Caco-2 (cell line): ENCODE measurements around the gene CPM. TPM values are rescaled to one million over a fixed set of nuclear protein-coding genes. Genes with fewer than 3 reads are reported as not detected.
"Not testable (repeated sequence)": the region's sequence is repeated elsewhere in the genome, so short reads cannot be mapped to it uniquely, and the experiment has no call there.

Source experiments
- BruUV-seq: library from RNA; stranded (reverse); fragments of 400-500 nt; replicated peaks from 2 replicates; lab custom pipeline; 2021; lab: Mats Ljungman, UMichigan
- CTCF ChIA-PET: fragments of 300-600 bp; sonication (Branson Sonifier 250); formaldehyde crosslinking; loops from one replicate; lab custom pipeline; 2022; ENCODE audit warnings: antibody characterized with exemption; lab: Charles Lee
- POLR2A ChIA-PET: fragments of 300-600 bp; sonication (Branson Sonifier 250); formaldehyde crosslinking; loops from one replicate; lab custom pipeline; 2022; ENCODE audit warnings: antibody characterized with exemption; lab: Charles Lee
- DNase-seq, 2 experiments: peaks; one replicate each; pipeline versions ENCODE4 v3.0.0 to v3.0.0-alpha.2; 2020 to 2022
- H3K27me3 ChIP-seq: replicated peaks from 2 replicates; pipeline ENCODE4 v1.6.0; 2011; ENCODE audit warnings: low read length; ENCODE audit not compliant: control insufficient read depth, insufficient read depth
- H3K36me3 ChIP-seq: 2 replicates; pipeline ENCODE4 v1.5.1; 2011; ENCODE audit warnings: low read length; ENCODE audit not compliant: control insufficient read depth, insufficient read depth
- H3K4me1 ChIP-seq: fragments of 250-450 bp; sonication (Bioruptor Pico); 2 replicates; pipeline ENCODE4 v1.5.1; 2020; ENCODE audit warnings: mild to moderate bottlenecking
- H3K4me3 ChIP-seq: 2 replicates; pipeline ENCODE4 v1.5.1; 2011; ENCODE audit warnings: low read depth, mild to moderate bottlenecking, control low read depth, low read length
- H3K9me3 ChIP-seq: fragments of 250-450 bp; sonication (Bioruptor Pico); 2 replicates; pipeline ENCODE4 v1.5.1; 2020; ENCODE audit warnings: mild to moderate bottlenecking, moderate library complexity
- H3K27ac Mint-ChIP-seq: one replicate; pipeline ENCODE4 v1.8.0; 2022; ENCODE audit warnings: mixed read lengths; ENCODE audit not compliant: unreplicated experiment
- H3K27me3 Mint-ChIP-seq: one replicate; pipeline ENCODE4 v1.8.0; 2022; ENCODE audit warnings: mixed read lengths; ENCODE audit not compliant: insufficient read depth, unreplicated experiment
- H3K36me3 Mint-ChIP-seq: one replicate; pipeline ENCODE4 v1.8.0; 2022; ENCODE audit warnings: mild to moderate bottlenecking, mixed read lengths; ENCODE audit not compliant: insufficient read depth, unreplicated experiment
- H3K4me1 Mint-ChIP-seq: one replicate; pipeline ENCODE4 v1.8.0; 2022; ENCODE audit warnings: low read depth, mixed read lengths; ENCODE audit not compliant: unreplicated experiment
- H3K4me3 Mint-ChIP-seq: one replicate; pipeline ENCODE4 v1.8.0; 2022; ENCODE audit warnings: mild to moderate bottlenecking, moderate library complexity, mixed read lengths; ENCODE audit not compliant: unreplicated experiment
- H3K9me3 Mint-ChIP-seq: one replicate; pipeline ENCODE4 v1.8.0; 2022; ENCODE audit warnings: mixed read lengths; ENCODE audit not compliant: unreplicated experiment
- intact Hi-C: fragments of 100-400 bp; cut with micrococcal nuclease; formaldehyde crosslinking; loops from one replicate; pipeline ENCODE4 v1.10.0; 2022; ENCODE audit not compliant: unreplicated experiment
- total RNA-seq: library from RNA; stranded (reverse); gene quantifications from 2 replicates; pipeline ENCODE4 v1.2.3, GENCODE V29; 2022
- TF ChIP-seq, protein P1 (sequence below), 2 experiments: fragments of 200-600 bp in 1 of 2; IDR thresholded peaks; 1 replicate in 1 of 2; 2 replicates in 1 of 2; pipeline versions ENCODE4 v1.5.1 to v1.8.0; 2011 to 2022; ENCODE audit warnings: antibody characterized with exemption in 1 of 2, control low read depth in 1 of 2, inconsistent platforms in 1 of 2, low read depth in 1 of 2, low read length in 1 of 2, mild to moderate bottlenecking in 1 of 2, moderate library complexity in 1 of 2; ENCODE audit not compliant: insufficient read depth in 1 of 2, severe bottlenecking in 1 of 2, unreplicated experiment in 1 of 2

Gene CPM
- total RNA-seq, 1 experiment from 2014 or later = 8.2 TPM

DNA sequence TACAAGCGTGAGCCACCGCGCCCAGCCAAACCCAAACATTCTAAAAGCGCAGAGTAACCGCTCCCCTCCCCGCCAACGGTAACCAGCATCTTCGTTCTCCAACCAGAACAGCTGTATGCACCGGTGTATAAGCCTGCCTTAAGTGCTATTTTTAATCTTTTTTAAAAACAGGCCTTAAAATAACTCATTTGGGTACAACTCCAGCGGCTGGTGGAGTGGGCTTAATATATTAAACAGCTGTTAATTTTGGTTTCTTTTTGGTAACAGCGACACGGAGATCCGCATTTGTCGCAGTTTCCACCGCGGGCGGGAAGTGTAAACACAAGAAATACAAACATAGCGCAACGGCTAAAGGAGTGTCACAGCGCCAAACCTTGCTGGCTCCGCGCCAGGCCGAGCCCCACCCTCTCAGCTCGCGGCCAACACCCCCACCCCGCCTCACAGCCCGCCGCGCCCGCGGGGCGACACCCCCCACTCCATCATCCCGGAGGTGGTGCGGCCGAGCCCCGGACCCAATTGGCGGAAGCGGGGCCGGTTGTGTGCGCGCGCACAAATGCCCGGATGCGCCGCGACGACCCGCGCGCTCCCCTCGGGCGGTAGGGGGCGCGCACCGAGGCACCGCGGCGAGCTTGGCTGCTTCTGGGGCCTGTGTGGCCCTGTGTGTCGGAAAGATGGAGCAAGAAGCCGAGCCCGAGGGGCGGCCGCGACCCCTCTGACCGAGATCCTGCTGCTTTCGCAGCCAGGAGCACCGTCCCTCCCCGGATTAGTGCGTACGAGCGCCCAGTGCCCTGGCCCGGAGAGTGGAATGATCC is 125.2 kb downstream of the CPM start, which contains the start of gene MDM2:
Gene MDM2 (plus strand): TSS at position 602 of the 812 bp plus-strand sequence. CDS start 301 bp downstream, outside the sequence.
- Histone ChIP-seq H3K9me3 (no peaks in the 10 kb centered on the region), H3K36me3 (peaks cover 4% of the 10 kb centered on the region), H3K4me1 (peaks cover 16% of the 10 kb centered on the region), H3K27me3 (no peaks in the 10 kb centered on the region), H3K4me3 (peak within 1 kb of the TSS; percentile 100)
- H3K4me3 Mint-ChIP-seq = peak within 1 kb of the TSS; percentile 92
- no peaks in the 10 kb centered on the region for H3K9me3 Mint-ChIP-seq
- H3K27me3 Mint-ChIP-seq = no peaks in the 10 kb centered on the region
- DNase-seq = peak; percentile 97
- H3K4me1 Mint-ChIP-seq = peaks cover 22% of the 10 kb centered on the region
- H3K36me3 Mint-ChIP-seq = peaks cover 51% of the 10 kb centered on the region
- TF ChIP-seq, protein P1, sequence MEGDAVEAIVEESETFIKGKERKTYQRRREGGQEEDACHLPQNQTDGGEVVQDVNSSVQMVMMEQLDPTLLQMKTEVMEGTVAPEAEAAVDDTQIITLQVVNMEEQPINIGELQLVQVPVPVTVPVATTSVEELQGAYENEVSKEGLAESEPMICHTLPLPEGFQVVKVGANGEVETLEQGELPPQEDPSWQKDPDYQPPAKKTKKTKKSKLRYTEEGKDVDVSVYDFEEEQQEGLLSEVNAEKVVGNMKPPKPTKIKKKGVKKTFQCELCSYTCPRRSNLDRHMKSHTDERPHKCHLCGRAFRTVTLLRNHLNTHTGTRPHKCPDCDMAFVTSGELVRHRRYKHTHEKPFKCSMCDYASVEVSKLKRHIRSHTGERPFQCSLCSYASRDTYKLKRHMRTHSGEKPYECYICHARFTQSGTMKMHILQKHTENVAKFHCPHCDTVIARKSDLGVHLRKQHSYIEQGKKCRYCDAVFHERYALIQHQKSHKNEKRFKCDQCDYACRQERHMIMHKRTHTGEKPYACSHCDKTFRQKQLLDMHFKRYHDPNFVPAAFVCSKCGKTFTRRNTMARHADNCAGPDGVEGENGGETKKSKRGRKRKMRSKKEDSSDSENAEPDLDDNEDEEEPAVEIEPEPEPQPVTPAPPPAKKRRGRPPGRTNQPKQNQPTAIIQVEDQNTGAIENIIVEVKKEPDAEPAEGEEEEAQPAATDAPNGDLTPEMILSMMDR (IDR thresholded peaks at IDR 0.05; ENCODE audit: insufficient read depth in 1 of 2, low read depth in 1 of 2, low read length in 1 of 2, severe bottlenecking in 1 of 2, unreplicated experiment in 1 of 2) = peak; percentile 60 to 66
- CTCF ChIA-PET = interaction anchor here (0.6 to 2.3 kb wide), 8 partner anchors 20 to 947 kb away, joined by 3 to 23 read pairs (median 4); partner anchors contain the start of gene SLC35E3
- peak within 1 kb of the TSS; percentile 98 for H3K27ac Mint-ChIP-seq
- intact Hi-C loops = loop anchor here (1.0 kb wide), 2 partner anchors 20 to 61 kb away; partner anchors contain the start of gene SLC35E3
- BruUV-seq = no TSS peak
- POLR2A ChIA-PET = interaction anchor here (0.7 to 2.2 kb wide), 5 partner anchors 15 to 525 kb away, joined by 4 to 9 read pairs (median 8); partner anchors contain the start of gene SLC35E3

DNA sequence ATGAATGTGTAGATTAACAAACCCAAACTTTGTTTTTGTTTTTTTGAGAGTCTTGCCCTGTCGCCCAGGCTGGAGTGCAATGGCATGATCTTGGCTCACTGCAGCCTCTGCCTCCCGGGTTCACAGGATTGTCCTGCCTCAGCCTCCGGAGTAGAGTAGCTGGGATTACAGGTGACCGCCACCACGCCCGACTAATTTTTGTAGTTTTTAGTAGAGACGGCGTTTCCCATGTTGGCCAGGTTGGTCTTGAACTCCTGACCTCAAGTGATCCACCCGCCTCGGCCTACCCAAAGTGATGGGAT is 125.7 kb downstream of the CPM start:
- CTCF ChIA-PET = interaction anchor here (0.6 to 2.3 kb wide), 5 partner anchors 20 to 946 kb away, joined by 3 to 23 read pairs (median 5); partner anchors contain the start of gene SLC35E3
- not testable (repeated sequence) for H3K9me3 Mint-ChIP-seq
- H3K4me3 Mint-ChIP-seq = peak overlapping the region; percentile 92

DNA sequence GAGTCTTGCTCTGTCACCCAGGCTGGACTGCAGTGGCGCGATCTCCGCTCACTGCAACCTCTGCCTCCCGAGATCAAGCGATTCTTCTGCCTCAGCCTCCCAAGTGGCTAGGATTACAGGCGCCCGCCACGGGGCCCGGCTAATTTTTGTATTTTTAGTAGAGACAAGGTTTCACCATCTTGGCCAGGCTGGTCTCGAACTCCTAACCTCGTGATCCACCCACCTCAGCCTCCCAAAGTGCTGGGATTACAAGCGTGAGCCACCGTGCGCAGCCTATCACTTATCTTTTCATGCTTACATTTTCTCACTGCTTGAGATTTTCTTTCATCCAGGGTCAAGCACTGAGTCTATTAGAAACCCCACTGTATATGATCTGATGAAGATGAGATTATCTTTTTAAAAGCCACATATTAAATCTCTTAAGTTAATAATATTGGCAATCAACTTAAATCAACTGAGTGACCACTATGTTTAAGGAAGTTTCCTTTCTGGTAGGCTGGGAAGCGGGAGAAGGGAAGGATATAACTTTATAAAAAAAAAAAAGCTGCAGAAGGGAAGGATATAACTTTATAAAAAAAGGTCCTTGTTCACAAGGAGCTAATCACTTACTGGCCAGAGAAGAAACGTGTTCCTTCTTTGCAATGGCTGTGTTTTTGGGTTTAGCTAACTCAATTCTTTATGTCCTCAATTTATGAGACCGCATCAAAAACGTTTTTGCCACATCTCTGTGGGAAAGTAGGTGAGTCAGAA is 126.3 kb downstream of the CPM start:
- no peak for DNase-seq
- Histone ChIP-seq H3K36me3 (no peaks in the 10 kb centered on the region), H3K4me1 (peaks cover 16% of the 10 kb centered on the region), H3K4me3 (peak overlapping the region; percentile 100), H3K9me3 (no peaks in the 10 kb centered on the region), H3K27me3 (no peaks in the 10 kb centered on the region)
- H3K4me3 Mint-ChIP-seq = peak overlapping the region; percentile 92
- TF ChIP-seq, protein P1 (IDR thresholded peaks at IDR 0.05; ENCODE audit: insufficient read depth in 1 of 2, low read depth in 1 of 2, low read length in 1 of 2, severe bottlenecking in 1 of 2, unreplicated experiment in 1 of 2) = no peak
- no peaks in the 10 kb centered on the region for H3K27me3 Mint-ChIP-seq
- no TSS peak for BruUV-seq
- peaks cover 22% of the 10 kb centered on the region for H3K4me1 Mint-ChIP-seq
- H3K9me3 Mint-ChIP-seq = no peaks in the 10 kb centered on the region
- CTCF ChIA-PET = interaction anchor here (0.9 to 2.3 kb wide), 2 partner anchors 19 to 23 kb away, joined by 3 to 23 read pairs; no protein-coding TSS in a partner anchor
- intact Hi-C loops = no loop called here
- H3K36me3 Mint-ChIP-seq = peaks cover 41% of the 10 kb centered on the region
- POLR2A ChIA-PET = interaction anchor here (1.6 to 2.2 kb wide), 2 partner anchors 19 to 60 kb away, joined by 8 to 9 read pairs; partner anchors contain the start of gene SLC35E3
- H3K27ac Mint-ChIP-seq = peak overlapping the region; percentile 98

More for the DNA sequence above, 125.7 kb downstream of the CPM start:
- Mint-ChIP-seq H3K36me3 (peaks cover 45% of the 10 kb centered on the region), H3K4me1 (peaks cover 22% of the 10 kb centered on the region), H3K27ac (peak overlapping the region; percentile 98)
- DNase-seq, H3K27me3 ChIP-seq, intact Hi-C loops, H3K9me3 ChIP-seq, H3K36me3 ChIP-seq, H3K27me3 Mint-ChIP-seq, BruUV-seq: not testable (repeated sequence)
- Histone ChIP-seq H3K4me1 (peaks cover 16% of the 10 kb centered on the region), H3K4me3 (peak overlapping the region; percentile 100)
- POLR2A ChIA-PET = interaction anchor here (1.6 to 2.2 kb wide), 2 partner anchors 20 to 61 kb away, joined by 8 to 9 read pairs; partner anchors contain the start of gene SLC35E3
